Measurements from ENCODE around the gene SSH3.

Gene SSH3

GRCh38 chr11:67357831-67358670 lies 54.7 kb downstream of the SSH3 start:
- no peak for DNase-seq (ENCODE audit: low read depth in 2 of 2, low spot score in 1 of 2)

All from stimulated activated CD8-positive, alpha-beta memory T cell treated with anti-CD3 and anti-CD28 coated beads, Interleukin-4, amount 100 ng/mL, for 4 hours (primary cell).